Thyroid gland (tissue), 4 donors: Measurements from ENCODE around the gene NLK. TPM values are rescaled to one million over a fixed set of nuclear protein-coding genes. Genes with fewer than 3 reads are reported as not detected.
"Not testable (repeated sequence)": the region's sequence is repeated elsewhere in the genome, so short reads cannot be mapped to it uniquely, and the experiment has no call there.

Experiments used
- DNase-seq, 2 donors: peaks; one replicate each; pipeline ENCODE4 v3.0.0-alpha.2; 2019
- H3K27ac ChIP-seq, 3 donors: fragments of 200-600 bp; sonication (generic); 1 replicate in 2 of 3; 2 replicates in 1 of 3; pipeline ENCODE4 v1.5.1; 2016 to 2019; ENCODE audit warnings: mild to moderate bottlenecking in 1 of 3, moderate library complexity in 1 of 3
- H3K27me3 ChIP-seq: fragments of 200-600 bp; sonication (generic); one replicate; pipeline ENCODE4 v1.5.1; 2019
- H3K36me3 ChIP-seq, 2 donors: fragments of 200-600 bp; sonication (generic); one replicate each; pipeline ENCODE4 v1.5.1; 2016 to 2019
- H3K4me1 ChIP-seq, 2 donors: fragments of 200-600 bp; sonication (generic); one replicate each; pipeline ENCODE4 v1.5.1; 2017 to 2019
- H3K4me3 ChIP-seq, 3 donors: fragments of 200-600 bp; sonication (generic); replicated peaks in 1 of 3; 1 replicate in 2 of 3; 2 replicates in 1 of 3; pipeline ENCODE4 v1.5.1; 2016; ENCODE audit warnings: mild to moderate bottlenecking in 1 of 3
- H3K9me3 ChIP-seq: fragments of 200-600 bp; sonication (generic); one replicate; pipeline ENCODE4 v1.5.1; 2017
- CTCF ChIP-seq, 6 experiments: fragments of 200-600 bp in 3 of 6; fragments of 450-650 bp in 3 of 6; sonication (generic) in 3 of 6; IDR thresholded peaks; one replicate each; pipeline ENCODE4 v1.5.1; 2016 to 2019; ENCODE audit warnings: antibody characterized with exemption in 6 of 6, mild to moderate bottlenecking in 2 of 6, inconsistent platforms in 1 of 6, moderate library complexity in 1 of 6
- POLR2A ChIP-seq, 2 donors: fragments of 450-650 bp; IDR thresholded peaks; one replicate each; pipeline ENCODE4 v1.6.1; 2017; ENCODE audit warnings: antibody characterized with exemption in 2 of 2, mild to moderate bottlenecking in 2 of 2, moderate library complexity in 1 of 2
- WGBS, 2 donors: methylation state at CpG; one replicate each; pipeline ENCODE4 v1.1.5; 2017; 5-methylcytosine and 5-hydroxymethylcytosine counted together
- intact Hi-C: fragments of 100-400 bp; cut with DNase I; formaldehyde crosslinking; loops from one replicate; pipeline ENCODE4 v1.15.1; 2023
- total RNA-seq, 4 donors: library from RNA; depleted of rRNA; stranded (reverse); fragments of >200 nt; gene quantifications; one replicate each; pipeline ENCODE4 v1.2.3, GENCODE V29; 2016

The NLK gene
- total RNA-seq, 4 donors from 2014 or later: 37.7 to 54.2 (median 46.0) TPM

GRCh38 chr17:28071179-28071578 lies 28.7 kb downstream of the NLK start:
- 100% methylated on average over 1 of the region's 1 CpG for WGBS, 2 donors

GRCh38 chr17:28071891-28072606 lies 29.6 kb downstream of the NLK start:
- Histone ChIP-seq H3K27me3 (no peaks in the 10 kb centered on the region), H3K4me1 (peaks cover 6 to 13% of the 10 kb centered on the region in 2 donors), H3K9me3 (no peaks in the 10 kb centered on the region), H3K36me3 (no peaks in the 10 kb centered on the region), H3K4me3 (no peak overlapping the region), H3K27ac (no peak overlapping the region)
- no peak for DNase-seq
- 94 to 98% methylated on average over 6 of the region's 6 CpGs for WGBS, 2 donors
- TF ChIP-seq CTCF (IDR thresholded peaks at IDR 0.05): no peak
- no peak for TF ChIP-seq POLR2A (IDR thresholded peaks at IDR 0.05)
- intact Hi-C loops: no loop called here

More at GRCh38 chr17:28071179-28071578, 28.7 kb downstream of the NLK start:
- no peak overlapping the region for H3K27ac ChIP-seq
- no peak overlapping the region for H3K4me3 ChIP-seq
- no peaks in the 10 kb centered on the region for H3K36me3 ChIP-seq
- no peak for TF ChIP-seq POLR2A (IDR thresholded peaks at IDR 0.05)
- no peak for TF ChIP-seq CTCF (IDR thresholded peaks at IDR 0.05)
- DNase-seq: no peak
- peaks cover 6 to 13% of the 10 kb centered on the region in 2 donors for H3K4me1 ChIP-seq
- intact Hi-C loops: no loop called here
- H3K27me3 ChIP-seq: no peaks in the 10 kb centered on the region
- no peaks in the 10 kb centered on the region for H3K9me3 ChIP-seq

- Histone ChIP-seq H3K4me3 (no peak overlapping the region), H3K27me3 (no peaks in the 10 kb centered on the region), H3K4me1 (peaks cover 6 to 13% of the 10 kb centered on the region in 2 donors), H3K36me3 (no peaks in the 10 kb centered on the region), H3K27ac (no peak overlapping the region), H3K9me3 (no peaks in the 10 kb centered on the region)
- DNase-seq: no peak
- 91 to 92% methylated on average over 2 of the region's 2 CpGs for WGBS, 2 donors
- intact Hi-C loops: no loop called here
- TF ChIP-seq POLR2A (IDR thresholded peaks at IDR 0.05) (no peak), CTCF (IDR thresholded peaks at IDR 0.05) (no peak)
These were observed 30.6 kb downstream of the NLK start for GRCh38 chr17:28072936-28073533.

GRCh38 chr17:28074010-28074409 lies 31.5 kb downstream of the NLK start:
- 94 to 96% methylated on average over 3 of the region's 3 CpGs for WGBS, 2 donors
- H3K36me3 ChIP-seq: no peaks in the 10 kb centered on the region
- intact Hi-C loops: no loop called here
- H3K4me3 ChIP-seq: no peak overlapping the region
- H3K9me3 ChIP-seq: no peaks in the 10 kb centered on the region
- no peak overlapping the region for H3K27ac ChIP-seq
- no peak for DNase-seq
- H3K27me3 ChIP-seq: no peaks in the 10 kb centered on the region
- H3K4me1 ChIP-seq: peaks cover 6 to 13% of the 10 kb centered on the region in 2 donors
- no peak for TF ChIP-seq CTCF (IDR thresholded peaks at IDR 0.05)
- TF ChIP-seq POLR2A (IDR thresholded peaks at IDR 0.05): no peak

- TF ChIP-seq POLR2A (IDR thresholded peaks at IDR 0.05) (no peak), CTCF (IDR thresholded peaks at IDR 0.05) (no peak)
- no peak overlapping the region for H3K4me3 ChIP-seq
- intact Hi-C loops: no loop called here
- H3K36me3 ChIP-seq: no peaks in the 10 kb centered on the region
- no peaks in the 10 kb centered on the region for H3K27me3 ChIP-seq
- DNase-seq: no peak
- H3K4me1 ChIP-seq: peaks cover 13 to 26% of the 10 kb centered on the region in 2 donors
- no peak overlapping the region for H3K27ac ChIP-seq
- 93% methylated on average over 1 of the region's 1 CpG for WGBS, 2 donors
- no peaks in the 10 kb centered on the region for H3K9me3 ChIP-seq
These were observed 33.7 kb downstream of the NLK start for GRCh38 chr17:28076144-28076543.

GRCh38 chr17:28077140-28077539 lies 34.7 kb downstream of the NLK start:
- 97% methylated on average over 6 of the region's 6 CpGs for WGBS, 2 donors
- peaks cover 23 to 36% of the 10 kb centered on the region in 2 donors for H3K4me1 ChIP-seq
- not testable (repeated sequence) for DNase-seq

More at GRCh38 chr17:28077140-28077539, 34.7 kb downstream of the NLK start:
- intact Hi-C loops, H3K9me3 ChIP-seq, H3K4me3 ChIP-seq, H3K36me3 ChIP-seq, H3K27ac ChIP-seq, H3K27me3 ChIP-seq: not testable (repeated sequence)
